Esophagus squamous epithelium (tissue), 4 donors: ENCODE data around the gene ITPA.

Source experiments
- POLR2A ChIP-seq, 4 donors: fragments of 450-650 bp; IDR thresholded peaks; one replicate each; pipeline ENCODE4 v1.6.1; 2017; ENCODE audit warnings: antibody characterized with exemption in 4 of 4, mild to moderate bottlenecking in 4 of 4, moderate library complexity in 3 of 4
- TF ChIP-seq, protein P1 (sequence below), 6 experiments: fragments of 450-650 bp in 4 of 6; fragments of 200-600 bp in 2 of 6; sonication (generic) in 2 of 6; IDR thresholded peaks; one replicate each; pipeline ENCODE4 v1.5.1; 2016 to 2019; ENCODE audit warnings: antibody characterized with exemption in 6 of 6, mild to moderate bottlenecking in 4 of 6, moderate library complexity in 4 of 6

DNA sequence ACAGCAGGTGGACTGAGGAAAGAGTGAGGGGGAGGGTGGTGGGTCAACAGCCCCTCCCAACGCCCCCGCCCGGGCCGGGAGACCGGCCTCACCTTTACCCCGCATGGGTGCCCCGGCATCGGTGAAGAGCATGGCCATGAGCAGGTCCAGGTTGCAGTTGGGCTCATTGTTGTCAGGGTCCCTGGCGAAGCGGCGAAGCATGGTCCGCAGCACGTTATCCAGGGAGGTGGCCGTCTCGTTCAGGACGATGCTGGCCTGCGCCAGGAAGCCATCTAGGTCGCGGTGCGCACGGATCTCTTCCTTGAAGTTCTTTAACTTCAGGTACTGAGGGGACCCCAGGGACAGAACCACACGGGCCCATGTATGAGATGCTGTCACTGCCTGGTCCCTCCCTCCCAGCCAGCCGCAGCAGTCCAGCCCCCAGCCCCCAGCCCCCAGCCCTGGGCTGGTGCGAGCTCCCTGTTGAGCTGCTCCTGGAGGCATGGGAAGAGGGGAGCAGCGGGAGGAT, 24.7 kb downstream of the ITPA start:
- TF ChIP-seq, protein P1, sequence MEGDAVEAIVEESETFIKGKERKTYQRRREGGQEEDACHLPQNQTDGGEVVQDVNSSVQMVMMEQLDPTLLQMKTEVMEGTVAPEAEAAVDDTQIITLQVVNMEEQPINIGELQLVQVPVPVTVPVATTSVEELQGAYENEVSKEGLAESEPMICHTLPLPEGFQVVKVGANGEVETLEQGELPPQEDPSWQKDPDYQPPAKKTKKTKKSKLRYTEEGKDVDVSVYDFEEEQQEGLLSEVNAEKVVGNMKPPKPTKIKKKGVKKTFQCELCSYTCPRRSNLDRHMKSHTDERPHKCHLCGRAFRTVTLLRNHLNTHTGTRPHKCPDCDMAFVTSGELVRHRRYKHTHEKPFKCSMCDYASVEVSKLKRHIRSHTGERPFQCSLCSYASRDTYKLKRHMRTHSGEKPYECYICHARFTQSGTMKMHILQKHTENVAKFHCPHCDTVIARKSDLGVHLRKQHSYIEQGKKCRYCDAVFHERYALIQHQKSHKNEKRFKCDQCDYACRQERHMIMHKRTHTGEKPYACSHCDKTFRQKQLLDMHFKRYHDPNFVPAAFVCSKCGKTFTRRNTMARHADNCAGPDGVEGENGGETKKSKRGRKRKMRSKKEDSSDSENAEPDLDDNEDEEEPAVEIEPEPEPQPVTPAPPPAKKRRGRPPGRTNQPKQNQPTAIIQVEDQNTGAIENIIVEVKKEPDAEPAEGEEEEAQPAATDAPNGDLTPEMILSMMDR (IDR thresholded peaks at IDR 0.05): no peak
- no peak for TF ChIP-seq POLR2A (IDR thresholded peaks at IDR 0.05)
